Measurements from ENCODE around the gene USP15.

- TF ChIP-seq EZH2 (IDR thresholded peaks at IDR 0.05; ENCODE audit: low read length): no peak
- TF ChIP-seq, protein P1, sequence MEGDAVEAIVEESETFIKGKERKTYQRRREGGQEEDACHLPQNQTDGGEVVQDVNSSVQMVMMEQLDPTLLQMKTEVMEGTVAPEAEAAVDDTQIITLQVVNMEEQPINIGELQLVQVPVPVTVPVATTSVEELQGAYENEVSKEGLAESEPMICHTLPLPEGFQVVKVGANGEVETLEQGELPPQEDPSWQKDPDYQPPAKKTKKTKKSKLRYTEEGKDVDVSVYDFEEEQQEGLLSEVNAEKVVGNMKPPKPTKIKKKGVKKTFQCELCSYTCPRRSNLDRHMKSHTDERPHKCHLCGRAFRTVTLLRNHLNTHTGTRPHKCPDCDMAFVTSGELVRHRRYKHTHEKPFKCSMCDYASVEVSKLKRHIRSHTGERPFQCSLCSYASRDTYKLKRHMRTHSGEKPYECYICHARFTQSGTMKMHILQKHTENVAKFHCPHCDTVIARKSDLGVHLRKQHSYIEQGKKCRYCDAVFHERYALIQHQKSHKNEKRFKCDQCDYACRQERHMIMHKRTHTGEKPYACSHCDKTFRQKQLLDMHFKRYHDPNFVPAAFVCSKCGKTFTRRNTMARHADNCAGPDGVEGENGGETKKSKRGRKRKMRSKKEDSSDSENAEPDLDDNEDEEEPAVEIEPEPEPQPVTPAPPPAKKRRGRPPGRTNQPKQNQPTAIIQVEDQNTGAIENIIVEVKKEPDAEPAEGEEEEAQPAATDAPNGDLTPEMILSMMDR (optimal IDR thresholded peaks at IDR 0.05 in 1 of 3, IDR thresholded peaks at IDR 0.05 in 1 of 3, conservative IDR thresholded peaks at IDR 0.05 in 1 of 3; ENCODE audit: extremely low read depth in 1 of 3, insufficient read depth in 2 of 3, low read length in 3 of 3): no peak
Measured at GRCh38 chr12:62278022-62278421, 17.8 kb downstream of the USP15 start.
